ENCODE measurements around the gene SULT4A1.

DNA sequence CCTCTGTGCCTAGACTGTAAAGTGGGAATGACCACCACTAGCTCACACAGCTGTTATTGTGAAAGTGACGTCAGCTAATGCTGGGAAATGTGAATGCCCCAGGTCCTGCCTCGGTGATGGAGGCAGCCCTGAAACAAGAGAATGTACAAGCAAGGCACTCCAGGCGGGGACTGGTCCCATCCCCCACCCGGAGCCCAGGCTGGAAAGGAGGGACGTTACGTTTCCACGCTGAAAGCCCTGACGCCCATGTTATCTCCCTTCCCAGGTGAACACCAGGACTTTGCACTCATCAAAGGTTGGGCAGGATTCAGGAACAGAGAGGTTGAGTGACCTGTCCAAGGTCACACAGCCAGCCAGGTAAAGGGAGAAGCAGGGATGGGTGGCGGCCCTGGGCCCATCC, 784 bp downstream of the SULT4A1 start:
- TF ChIP-seq, protein P1, sequence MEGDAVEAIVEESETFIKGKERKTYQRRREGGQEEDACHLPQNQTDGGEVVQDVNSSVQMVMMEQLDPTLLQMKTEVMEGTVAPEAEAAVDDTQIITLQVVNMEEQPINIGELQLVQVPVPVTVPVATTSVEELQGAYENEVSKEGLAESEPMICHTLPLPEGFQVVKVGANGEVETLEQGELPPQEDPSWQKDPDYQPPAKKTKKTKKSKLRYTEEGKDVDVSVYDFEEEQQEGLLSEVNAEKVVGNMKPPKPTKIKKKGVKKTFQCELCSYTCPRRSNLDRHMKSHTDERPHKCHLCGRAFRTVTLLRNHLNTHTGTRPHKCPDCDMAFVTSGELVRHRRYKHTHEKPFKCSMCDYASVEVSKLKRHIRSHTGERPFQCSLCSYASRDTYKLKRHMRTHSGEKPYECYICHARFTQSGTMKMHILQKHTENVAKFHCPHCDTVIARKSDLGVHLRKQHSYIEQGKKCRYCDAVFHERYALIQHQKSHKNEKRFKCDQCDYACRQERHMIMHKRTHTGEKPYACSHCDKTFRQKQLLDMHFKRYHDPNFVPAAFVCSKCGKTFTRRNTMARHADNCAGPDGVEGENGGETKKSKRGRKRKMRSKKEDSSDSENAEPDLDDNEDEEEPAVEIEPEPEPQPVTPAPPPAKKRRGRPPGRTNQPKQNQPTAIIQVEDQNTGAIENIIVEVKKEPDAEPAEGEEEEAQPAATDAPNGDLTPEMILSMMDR (IDR thresholded peaks at IDR 0.05; ENCODE audit: insufficient read depth, low read depth, low read length): no peak
- TF ChIP-seq EZH2 (IDR thresholded peaks at IDR 0.05; ENCODE audit: insufficient read depth, low read length): no peak
